Right lobe of liver (tissue), 6 donors: ENCODE results near the gene DLG5. TPM values are rescaled to one million over a fixed set of nuclear protein-coding genes. Genes with fewer than 3 reads are reported as not detected.
A peak's percentile ranks its signal among the peaks of the same experiment; 100 is the strongest.

Source experiments
- ATAC-seq, 4 donors: fragments of 200-7000 bp; cut with Tn5 transposase; one replicate each; pipeline ENCODE4 v1.9.1; 2020; ENCODE audit warnings: mild to moderate bottlenecking in 4 of 4, moderate library complexity in 4 of 4
- DNase-seq, 3 donors: peaks; one replicate each; pipeline ENCODE4 v3.0.0-alpha.2; 2020
- H3K27ac ChIP-seq, 3 donors: fragments of 200-600 bp; one replicate each; pipeline ENCODE4 v1.8.0; 2022
- H3K27me3 ChIP-seq, 2 donors: fragments of 200-600 bp; one replicate each; pipeline ENCODE4 v1.8.0; 2022
- H3K36me3 ChIP-seq, 4 donors: fragments of 200-600 bp; sonication (generic) in 1 of 4; one replicate each; pipeline versions ENCODE4 v1.5.1 to v1.8.0; 2017 to 2022; ENCODE audit warnings: control low read depth in 1 of 4
- H3K4me1 ChIP-seq, 4 donors: fragments of 200-600 bp; sonication (generic) in 1 of 4; one replicate each; pipeline versions ENCODE4 v1.5.1 to v1.8.0; 2017 to 2022; ENCODE audit warnings: control low read depth in 1 of 4
- H3K4me3 ChIP-seq, 3 donors: fragments of 200-600 bp; one replicate each; pipeline ENCODE4 v1.8.0; 2022
- H3K9me3 ChIP-seq, 4 donors: fragments of 200-600 bp; sonication (generic) in 1 of 4; one replicate each; pipeline versions ENCODE4 v1.5.1 to v1.8.0; 2017 to 2022; ENCODE audit warnings: control low read depth in 1 of 4
- POLR2A ChIP-seq: fragments of 450-650 bp; IDR thresholded peaks from one replicate; pipeline ENCODE4 v1.6.1; 2017; ENCODE audit warnings: antibody characterized with exemption, mild to moderate bottlenecking
- WGBS: methylation state at CpG from one replicate; pipeline ENCODE4 v1.1.6; 2018; ENCODE audit warnings: low coverage, low lambda C conversion rate; ENCODE audit not compliant: insufficient coverage; ENCODE audit errors: missing lambda C conversion rate; 5-methylcytosine and 5-hydroxymethylcytosine counted together
- intact Hi-C, 2 donors: fragments of 100-400 bp; cut with DNase I; formaldehyde crosslinking; loops; one replicate each; pipeline versions ENCODE4 v1.11.2 to v1.14.1; 2022
- total RNA-seq, 6 experiments: library from RNA; depleted of rRNA in 2 of 6; stranded (reverse); fragments of >200 nt in 2 of 6; fragmentation: NEBNext Ultra II Directional in 3 of 6; extraction: Animal tissue kit (Norgen Biotek cat#: 25700) in 3 of 6; gene quantifications; one replicate each; pipeline versions ENCODE4 v1.1.0 to v1.2.4, GENCODE V29; 2016 to 2023
- TF ChIP-seq, protein P1 (sequence below), 4 donors: fragments of 200-600 bp in 3 of 4; fragments of 450-650 bp in 1 of 4; IDR thresholded peaks; one replicate each; pipeline versions ENCODE4 v1.5.1 to v1.8.0; 2016 to 2022; ENCODE audit warnings: antibody characterized with exemption in 4 of 4, mild to moderate bottlenecking in 2 of 4
- donor health status: DM: no; HTN: yes; CAD: no.
- donor health status: DM: no; HTN: no; CAD: no.
- donor health status: DM: no; HTN: no; CAD: no.
- donor health status: DM: no; HTN: yes; CAD: no.
- donor health status: DM: no; HTN: yes; CAD: no.

The DLG5 gene
- total RNA-seq, 6 experiments from 2014 or later, result 5.6 to 8.8 (median 7.6) TPM

DNA sequence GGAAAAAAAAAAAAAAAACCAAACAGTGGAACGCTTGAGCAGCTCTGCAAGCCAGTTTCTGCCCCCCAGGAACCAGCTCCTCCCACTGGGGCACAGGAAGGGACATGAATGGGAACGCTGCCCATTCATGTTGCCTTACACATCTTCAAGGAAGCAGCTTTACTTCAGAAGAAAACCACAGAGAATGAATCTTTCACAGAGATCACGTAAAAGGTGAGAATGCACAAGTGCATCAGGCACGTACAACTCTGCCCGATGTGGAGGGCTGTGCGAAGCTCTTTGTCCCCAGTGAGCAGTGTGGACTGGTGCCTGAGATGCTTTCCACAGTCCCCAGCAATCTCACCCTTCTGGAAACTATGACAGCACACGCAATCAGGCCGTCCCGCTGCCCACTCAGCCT is 106.2 kb downstream of the DLG5 start:
- 76% methylated on average over 4 of the region's 9 CpGs for WGBS
- no peak for TF ChIP-seq POLR2A
- TF ChIP-seq, protein P1, sequence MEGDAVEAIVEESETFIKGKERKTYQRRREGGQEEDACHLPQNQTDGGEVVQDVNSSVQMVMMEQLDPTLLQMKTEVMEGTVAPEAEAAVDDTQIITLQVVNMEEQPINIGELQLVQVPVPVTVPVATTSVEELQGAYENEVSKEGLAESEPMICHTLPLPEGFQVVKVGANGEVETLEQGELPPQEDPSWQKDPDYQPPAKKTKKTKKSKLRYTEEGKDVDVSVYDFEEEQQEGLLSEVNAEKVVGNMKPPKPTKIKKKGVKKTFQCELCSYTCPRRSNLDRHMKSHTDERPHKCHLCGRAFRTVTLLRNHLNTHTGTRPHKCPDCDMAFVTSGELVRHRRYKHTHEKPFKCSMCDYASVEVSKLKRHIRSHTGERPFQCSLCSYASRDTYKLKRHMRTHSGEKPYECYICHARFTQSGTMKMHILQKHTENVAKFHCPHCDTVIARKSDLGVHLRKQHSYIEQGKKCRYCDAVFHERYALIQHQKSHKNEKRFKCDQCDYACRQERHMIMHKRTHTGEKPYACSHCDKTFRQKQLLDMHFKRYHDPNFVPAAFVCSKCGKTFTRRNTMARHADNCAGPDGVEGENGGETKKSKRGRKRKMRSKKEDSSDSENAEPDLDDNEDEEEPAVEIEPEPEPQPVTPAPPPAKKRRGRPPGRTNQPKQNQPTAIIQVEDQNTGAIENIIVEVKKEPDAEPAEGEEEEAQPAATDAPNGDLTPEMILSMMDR (IDR thresholded peaks at IDR 0.05), result no peak
- H3K4me1 ChIP-seq, result no peaks in the 10 kb centered on the region
- H3K27ac ChIP-seq, result no peak overlapping the region
- no peaks in the 10 kb centered on the region for H3K9me3 ChIP-seq
- H3K36me3 ChIP-seq, result peaks cover 0 to 30% (median 0%) of the 10 kb centered on the region in 4 donors
- ATAC-seq, result no peak
- intact Hi-C loops, result no loop called here
- no peak overlapping the region for H3K4me3 ChIP-seq
- no peak for DNase-seq
- no peaks in the 10 kb centered on the region for H3K27me3 ChIP-seq

DNA sequence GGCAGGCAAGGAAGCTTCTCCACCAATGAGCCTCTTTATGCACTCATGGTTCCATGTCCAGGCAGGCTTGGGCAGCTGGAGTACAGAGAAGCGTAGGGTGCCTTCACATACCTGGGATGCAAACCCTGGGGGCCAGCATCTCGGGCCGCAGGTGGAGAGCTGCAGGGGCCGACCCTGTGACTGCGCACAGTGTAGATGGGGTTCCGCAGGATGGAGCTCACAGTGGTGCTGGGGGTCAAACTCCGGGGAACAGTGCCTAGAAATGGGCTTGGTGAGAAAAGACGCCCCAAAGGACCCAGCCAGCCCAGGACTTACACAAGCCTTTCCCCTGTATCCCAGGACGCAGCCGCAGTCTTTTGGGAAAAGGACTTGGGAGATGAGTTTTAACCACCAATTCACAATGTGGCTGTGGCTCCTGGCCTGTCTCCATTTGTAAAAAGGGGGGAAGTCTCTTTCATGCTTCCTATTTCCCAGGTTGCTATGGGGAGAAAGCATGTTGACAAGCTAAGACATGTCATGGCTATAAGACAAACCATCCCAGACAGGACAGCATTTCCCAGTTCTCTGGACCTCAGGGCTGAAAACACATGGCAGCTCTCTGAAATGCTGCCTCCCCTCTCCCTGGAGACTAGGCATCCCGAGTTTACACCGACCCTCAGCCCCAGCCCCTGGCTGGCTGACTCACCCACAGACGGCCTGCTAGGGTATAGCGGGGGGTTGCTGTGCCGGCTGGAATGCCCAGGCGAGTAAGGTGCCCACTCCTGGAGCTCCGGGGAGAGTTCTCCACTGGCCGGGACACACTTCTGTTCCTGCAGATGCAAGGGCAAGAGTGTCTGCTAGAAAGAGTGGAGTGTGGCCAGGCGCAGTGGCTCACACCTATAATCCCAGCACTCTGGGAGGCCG is 107.1 kb downstream of the DLG5 start:
- WGBS, result 95% methylated on average over 7 of the region's 20 CpGs
- Histone ChIP-seq H3K36me3 (peaks cover 0 to 25% (median 1%) of the 10 kb centered on the region in 4 donors), H3K27ac (no peak overlapping the region), H3K4me3 (no peak overlapping the region), H3K27me3 (no peaks in the 10 kb centered on the region), H3K4me1 (no peaks in the 10 kb centered on the region), H3K9me3 (no peaks in the 10 kb centered on the region)
- intact Hi-C loops, result no loop called here
- DNase-seq (no peak), ATAC-seq (no peak)
- TF ChIP-seq POLR2A, result no peak
- TF ChIP-seq, protein P1 (IDR thresholded peaks at IDR 0.05), result no peak

DNA sequence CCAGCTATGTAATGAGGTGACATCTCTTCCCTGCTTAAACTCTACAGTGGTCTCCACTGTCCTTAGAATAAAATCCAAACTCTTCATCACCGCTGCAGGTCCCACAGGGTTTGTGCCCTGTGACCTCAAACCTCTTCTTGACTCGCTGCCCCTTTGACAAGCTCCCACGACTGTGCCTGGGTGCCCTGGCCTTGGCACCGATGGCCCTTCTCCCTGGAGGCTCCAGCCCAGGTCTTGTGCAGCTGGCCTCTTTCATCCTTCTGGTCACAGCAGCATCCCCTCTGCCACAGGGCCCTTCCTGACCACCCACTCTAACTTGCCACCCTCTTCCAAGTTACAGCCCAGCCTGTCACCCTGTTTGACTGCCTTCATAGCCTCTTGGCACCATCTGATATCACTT is 108.2 kb downstream of the DLG5 start:
- 83% methylated on average over 3 of the region's 4 CpGs for WGBS
- Histone ChIP-seq H3K27me3 (no peaks in the 10 kb centered on the region), H3K9me3 (no peaks in the 10 kb centered on the region), H3K4me1 (no peaks in the 10 kb centered on the region), H3K27ac (no peak overlapping the region), H3K36me3 (peaks cover 0 to 27% (median 1%) of the 10 kb centered on the region in 4 donors), H3K4me3 (no peak overlapping the region)
- intact Hi-C loops, result no loop called here
- ATAC-seq (no peak), DNase-seq (no peak)
- TF ChIP-seq, protein P1 (IDR thresholded peaks at IDR 0.05), result no peak
- TF ChIP-seq POLR2A, result no peak

GRCh38 chr10:77817541-77817940 is 109.0 kb downstream of the DLG5 start:
- TF ChIP-seq, protein P1 (IDR thresholded peaks at IDR 0.05), result no peak
- TF ChIP-seq POLR2A, result no peak
- WGBS, result no CpG with 5 or more reads among the region's 11 CpGs
- Histone ChIP-seq H3K9me3 (no peaks in the 10 kb centered on the region), H3K4me3 (no peak overlapping the region), H3K4me1 (no peaks in the 10 kb centered on the region), H3K27me3 (no peaks in the 10 kb centered on the region), H3K27ac (no peak overlapping the region), H3K36me3 (peaks cover 0 to 27% (median 1%) of the 10 kb centered on the region in 4 donors)
- peak in 1 of 3 donors; percentile 39 for DNase-seq
- ATAC-seq, result no peak
- intact Hi-C loops, result no loop called here
